Memory B cell (primary cell): ENCODE data around the gene KRT6A.

ENCODE experiments used
- ATAC-seq: fragments of 150-1000 bp; cut with Tn5 transposase; 2 replicates; pipeline ENCODE4 v1.10.0; 2021; ENCODE audit warnings: low read depth, mild to moderate bottlenecking, moderate library complexity
- DNase-seq, 2 donors: peaks; one replicate each; pipeline ENCODE4 v3.0.0; 2022; ENCODE audit warnings: low spot score in 2 of 2
- H3K27ac Mint-ChIP-seq: one replicate; pipeline ENCODE4 v1.8.0; 2022; ENCODE audit warnings: mild to moderate bottlenecking, moderate library complexity, mixed read lengths
- H3K27me3 Mint-ChIP-seq: one replicate; pipeline ENCODE4 v1.8.0; 2022; ENCODE audit warnings: mixed read lengths
- H3K36me3 Mint-ChIP-seq: one replicate; pipeline ENCODE4 v1.8.0; 2022; ENCODE audit warnings: mild to moderate bottlenecking, mixed read lengths
- H3K4me1 Mint-ChIP-seq: one replicate; pipeline ENCODE4 v1.8.0; 2022; ENCODE audit warnings: mixed read lengths
- H3K4me3 Mint-ChIP-seq: one replicate; pipeline ENCODE4 v1.8.0; 2022; ENCODE audit warnings: mild to moderate bottlenecking, moderate library complexity, mixed read lengths
- H3K9me3 Mint-ChIP-seq: one replicate; pipeline ENCODE4 v1.8.0; 2022; ENCODE audit warnings: mixed read lengths

Gene KRT6A

GRCh38 chr12:52519826-52520662 lies 27.0 kb upstream of the KRT6A start, which contains the start of gene KRT5:
KRT5 (minus strand) TSS chr12:52520394; CDS start chr12:52520296, 98 bp downstream.
- no peak within 1 kb of the TSS for H3K4me3 Mint-ChIP-seq
- H3K36me3 Mint-ChIP-seq, result no peaks in the 10 kb centered on the region
- H3K27me3 Mint-ChIP-seq, result peaks cover 2% of the 10 kb centered on the region
- ATAC-seq, result no peak
- no peaks in the 10 kb centered on the region for H3K9me3 Mint-ChIP-seq
- no peak within 1 kb of the TSS for H3K27ac Mint-ChIP-seq
- DNase-seq, result no peak
- H3K4me1 Mint-ChIP-seq, result no peaks in the 10 kb centered on the region

DNA sequence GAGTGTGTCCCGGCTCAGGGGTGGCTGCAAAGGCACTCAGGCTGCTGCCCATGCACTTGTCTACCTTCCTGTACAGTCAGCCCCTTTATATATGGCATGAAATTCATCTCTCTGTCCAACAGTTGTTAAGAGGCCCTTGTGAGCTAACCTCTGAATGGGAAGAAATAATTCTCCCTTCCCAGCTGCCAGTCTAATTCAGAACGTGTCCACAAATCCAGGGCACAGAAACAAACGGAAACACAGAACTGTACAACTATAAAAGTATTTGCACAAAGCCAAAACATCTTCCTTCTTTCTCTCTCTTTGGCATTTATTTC lies 26.3 kb upstream of the KRT6A start:
- Mint-ChIP-seq H3K27ac (no peak overlapping the region), H3K9me3 (no peaks in the 10 kb centered on the region), H3K4me1 (no peaks in the 10 kb centered on the region), H3K4me3 (no peak overlapping the region), H3K27me3 (peaks cover 2% of the 10 kb centered on the region), H3K36me3 (no peaks in the 10 kb centered on the region)
- DNase-seq (no peak), ATAC-seq (no peak)

DNA sequence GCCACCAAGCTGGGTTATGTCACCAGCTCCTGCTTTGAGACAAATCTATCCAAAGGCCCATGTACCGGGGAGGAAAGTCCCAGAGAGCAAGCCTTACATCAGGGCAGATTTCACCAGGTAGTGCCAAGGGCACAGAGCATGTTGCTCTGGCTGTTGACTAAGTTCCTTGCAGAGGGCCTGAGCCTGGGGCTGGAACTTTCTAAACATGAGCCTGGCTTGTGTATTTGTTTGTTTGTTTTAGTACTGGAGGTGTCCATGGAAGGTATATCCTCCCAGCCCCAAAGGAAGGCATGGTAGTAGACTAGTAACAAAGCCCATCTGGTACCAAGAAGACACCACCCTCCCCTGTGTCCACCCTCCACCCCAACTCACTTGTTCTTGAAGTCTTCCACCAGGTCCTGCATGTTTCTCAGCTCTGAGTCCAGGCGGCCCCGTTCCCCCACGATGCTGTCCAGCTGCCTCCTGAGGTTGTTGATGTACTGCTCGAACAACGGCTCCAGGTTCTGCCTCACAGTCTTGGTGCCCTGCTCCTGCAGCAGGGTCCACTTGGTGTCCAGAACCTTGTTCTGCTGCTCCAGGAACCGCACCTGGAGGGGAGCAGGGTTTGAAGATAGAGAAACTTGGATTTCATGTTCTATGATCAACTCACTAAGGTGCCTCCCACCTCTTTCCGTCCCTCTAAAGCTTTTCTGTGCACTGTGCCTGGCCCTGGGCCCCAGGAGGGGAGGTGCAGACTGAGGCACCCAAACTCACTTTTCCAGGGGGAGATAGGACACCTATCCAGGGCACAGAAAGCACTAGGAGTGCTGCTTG lies 25.7 kb upstream of the KRT6A start:
- ATAC-seq (no peak), DNase-seq (no peak)
- H3K4me3 Mint-ChIP-seq, result no peak overlapping the region
- no peaks in the 10 kb centered on the region for H3K36me3 Mint-ChIP-seq
- H3K27me3 Mint-ChIP-seq, result peaks cover 2% of the 10 kb centered on the region
- H3K27ac Mint-ChIP-seq, result no peak overlapping the region
- H3K4me1 Mint-ChIP-seq, result no peaks in the 10 kb centered on the region
- H3K9me3 Mint-ChIP-seq, result no peaks in the 10 kb centered on the region

- Mint-ChIP-seq H3K4me1 (no peaks in the 10 kb centered on the region), H3K9me3 (no peaks in the 10 kb centered on the region), H3K27ac (no peak overlapping the region), H3K27me3 (peaks cover 2% of the 10 kb centered on the region), H3K36me3 (no peaks in the 10 kb centered on the region), H3K4me3 (no peak overlapping the region)
- ATAC-seq, result no peak
- no peak for DNase-seq
Measured at GRCh38 chr12:52517888-52518287, 24.8 kb upstream of the KRT6A start.

DNA sequence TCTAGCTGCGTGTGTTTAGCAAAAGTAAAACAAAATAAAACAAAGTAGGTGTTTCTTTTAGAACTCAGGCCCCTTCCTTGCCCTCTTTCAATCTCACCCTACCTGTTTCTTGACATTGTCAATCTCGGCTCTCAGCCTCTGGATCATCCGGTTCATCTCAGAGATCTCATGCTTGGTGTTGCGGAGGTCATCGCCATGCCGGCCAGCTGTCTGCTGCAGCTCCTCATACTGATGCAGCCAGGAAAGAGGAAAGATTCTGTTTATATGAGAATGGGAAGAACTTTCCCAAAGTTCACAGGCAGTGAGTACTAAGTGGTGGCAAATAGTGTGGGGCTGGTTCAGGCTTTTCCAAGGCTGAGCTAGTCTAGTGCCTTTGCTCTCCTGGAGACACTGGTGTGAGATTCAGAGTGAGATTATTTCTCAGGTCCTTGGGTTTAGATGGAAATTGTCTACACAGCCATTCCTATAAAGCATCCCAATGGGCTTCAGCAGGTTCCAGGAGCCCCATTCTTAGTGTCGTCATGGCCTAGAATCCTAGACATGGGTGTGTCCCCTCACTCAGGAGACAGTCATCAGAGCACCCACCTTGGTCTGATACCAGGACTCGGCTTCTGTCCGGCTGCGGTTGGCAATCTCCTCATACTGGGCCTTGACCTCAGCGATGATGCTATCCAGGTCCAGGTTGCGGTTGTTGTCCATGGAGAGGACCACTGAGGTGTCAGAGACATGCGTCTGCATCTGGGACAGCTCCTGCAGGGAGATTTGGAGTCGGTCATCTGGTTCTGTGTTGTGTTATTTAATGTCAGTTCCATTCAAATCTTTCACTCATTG lies 24.2 kb upstream of the KRT6A start:
- Mint-ChIP-seq H3K27ac (no peak overlapping the region), H3K4me3 (no peak overlapping the region), H3K4me1 (no peaks in the 10 kb centered on the region), H3K9me3 (no peaks in the 10 kb centered on the region), H3K27me3 (peaks cover 2% of the 10 kb centered on the region), H3K36me3 (no peaks in the 10 kb centered on the region)
- DNase-seq (no peak), ATAC-seq (no peak)

DNA sequence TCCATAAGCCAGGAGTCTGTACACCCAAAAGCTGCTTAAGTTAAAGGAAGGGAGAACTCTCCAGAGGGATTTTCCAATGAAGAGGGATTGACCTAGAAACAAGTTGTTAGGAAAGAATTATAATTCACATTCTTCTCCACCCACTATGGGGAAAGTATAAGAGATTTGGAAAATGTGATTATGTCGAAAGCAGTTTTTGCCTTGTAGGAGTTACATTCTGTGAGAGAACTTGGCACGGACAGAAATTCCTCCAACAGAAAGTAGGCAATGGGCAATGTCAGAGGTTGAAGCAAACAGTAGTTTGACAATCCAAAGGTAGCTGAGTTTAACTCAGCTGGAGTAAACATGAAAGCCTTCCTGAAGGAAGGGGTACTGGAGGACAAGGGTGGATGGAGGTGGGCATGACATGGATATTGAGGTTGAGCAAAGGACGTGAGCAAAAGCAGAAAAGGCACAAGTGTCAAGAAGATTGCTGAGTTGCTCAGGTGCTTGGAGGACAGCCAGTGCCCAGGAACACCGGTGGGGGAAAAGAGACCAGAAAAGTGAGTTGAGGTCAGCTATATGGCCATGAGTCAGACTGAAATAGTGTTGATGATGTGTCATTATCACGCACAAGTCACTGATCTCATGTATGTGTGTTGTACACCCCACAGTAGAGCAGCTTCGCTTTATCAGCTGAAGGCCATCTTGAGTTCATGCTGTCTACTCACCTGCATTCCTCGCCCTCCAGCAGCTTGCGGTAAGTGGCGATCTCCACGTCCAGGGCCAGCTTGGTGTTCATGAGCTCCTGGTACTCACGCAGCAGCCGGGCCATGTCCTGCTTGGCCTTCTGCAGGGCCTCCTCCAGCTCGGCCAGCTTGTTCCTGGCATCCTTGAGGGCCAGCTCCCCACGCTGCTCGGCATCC lies 23.1 kb upstream of the KRT6A start:
- ATAC-seq, result no peak
- Mint-ChIP-seq H3K4me3 (no peak overlapping the region), H3K27me3 (peaks cover 3% of the 10 kb centered on the region), H3K4me1 (no peaks in the 10 kb centered on the region), H3K36me3 (no peaks in the 10 kb centered on the region), H3K9me3 (peaks cover 4% of the 10 kb centered on the region), H3K27ac (no peak overlapping the region)
- no peak for DNase-seq

DNA sequence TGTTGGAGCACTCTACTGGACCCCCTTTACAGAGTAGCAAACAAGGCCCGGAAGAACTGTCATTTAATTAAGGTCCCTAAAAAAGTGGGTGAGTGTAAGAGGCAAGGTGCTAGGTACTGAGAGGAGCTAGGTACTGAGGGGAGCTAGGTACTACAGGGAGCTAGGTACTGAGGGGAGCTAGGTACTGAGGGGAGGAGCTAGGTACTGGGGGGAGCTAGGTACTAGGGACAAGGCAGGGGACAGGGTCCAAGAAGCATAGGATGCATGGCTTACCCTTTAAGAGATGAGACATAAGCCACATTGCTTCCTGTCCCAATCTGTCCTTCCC lies 22.2 kb upstream of the KRT6A start:
- Mint-ChIP-seq H3K9me3 (peaks cover 6% of the 10 kb centered on the region), H3K36me3 (no peaks in the 10 kb centered on the region), H3K4me1 (no peaks in the 10 kb centered on the region), H3K27ac (no peak overlapping the region), H3K4me3 (no peak overlapping the region), H3K27me3 (peaks cover 4% of the 10 kb centered on the region)
- ATAC-seq, result no peak
- DNase-seq, result no peak

DNA sequence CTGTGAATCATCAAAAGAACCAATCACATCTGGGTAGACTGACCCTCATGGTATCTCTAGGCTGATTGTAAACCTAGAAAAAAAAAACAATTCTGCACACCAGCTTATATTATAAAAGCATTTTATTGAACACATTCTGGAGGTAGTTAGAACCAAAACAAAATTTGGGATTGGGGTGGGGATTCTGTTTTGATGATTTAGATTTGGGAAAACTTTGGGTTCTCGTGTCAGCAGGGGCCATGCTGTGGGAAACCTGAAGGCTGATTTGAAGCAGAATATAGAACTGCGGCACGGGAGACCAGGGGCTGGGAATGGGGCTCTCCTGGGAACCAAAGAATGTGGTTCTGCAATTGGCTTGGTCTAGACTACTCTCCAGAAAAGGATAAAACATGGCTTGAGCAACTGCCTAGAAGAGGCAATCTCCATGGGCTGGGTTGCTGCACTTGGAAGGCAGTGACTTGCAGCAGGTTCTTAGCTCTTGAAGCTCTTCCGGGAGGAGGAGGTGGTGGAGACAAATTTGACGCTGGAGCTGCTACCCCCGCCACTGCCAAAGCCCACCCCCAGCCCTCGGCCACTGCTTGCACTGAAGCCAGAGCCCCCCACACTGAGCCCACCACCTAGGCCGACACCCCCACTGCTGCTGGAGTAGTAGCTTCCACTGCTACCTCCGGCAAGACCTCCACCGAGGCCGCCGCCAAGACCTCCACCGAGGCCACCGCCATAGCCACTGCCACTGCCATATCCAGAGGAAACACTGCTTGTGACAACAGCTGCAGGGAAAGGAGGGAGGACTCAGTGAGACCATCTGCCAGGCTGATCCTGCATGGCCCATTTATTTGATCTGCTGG lies 21.6 kb upstream of the KRT6A start:
- H3K27ac Mint-ChIP-seq, result no peak overlapping the region
- ATAC-seq (no peak), DNase-seq (no peak)
- no peaks in the 10 kb centered on the region for H3K4me1 Mint-ChIP-seq
- no peak overlapping the region for H3K4me3 Mint-ChIP-seq
- H3K9me3 Mint-ChIP-seq, result peaks cover 6% of the 10 kb centered on the region
- H3K27me3 Mint-ChIP-seq, result peaks cover 7% of the 10 kb centered on the region
- no peaks in the 10 kb centered on the region for H3K36me3 Mint-ChIP-seq

- H3K9me3 Mint-ChIP-seq, result peaks cover 6% of the 10 kb centered on the region
- ATAC-seq (no peak), DNase-seq (no peak)
- H3K27ac Mint-ChIP-seq, result no peak overlapping the region
- H3K36me3 Mint-ChIP-seq, result no peaks in the 10 kb centered on the region
- peaks cover 9% of the 10 kb centered on the region for H3K27me3 Mint-ChIP-seq
- H3K4me3 Mint-ChIP-seq, result no peak overlapping the region
- H3K4me1 Mint-ChIP-seq, result no peaks in the 10 kb centered on the region
Measured at GRCh38 chr12:52513736-52514135, 20.7 kb upstream of the KRT6A start.

DNA sequence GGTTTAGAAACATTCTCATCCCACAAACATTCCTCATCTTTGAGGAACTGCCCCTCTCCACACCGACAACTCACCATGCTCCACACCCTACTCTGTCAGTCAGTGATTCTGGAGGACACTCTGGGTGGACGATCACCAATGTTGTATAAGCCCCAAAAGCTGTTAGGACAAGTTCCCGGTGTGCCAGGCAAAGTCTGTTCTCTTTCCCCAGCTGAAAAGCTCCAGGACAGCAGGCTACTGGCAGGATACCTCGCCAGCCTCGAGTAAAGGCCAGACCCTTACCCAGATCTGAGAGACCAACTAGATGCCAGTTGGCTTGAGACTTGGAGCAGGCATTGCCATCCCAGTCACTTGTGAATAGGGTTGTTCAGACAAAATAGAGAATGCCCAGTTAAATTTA lies 15.2 kb upstream of the KRT6A start:
- no peak for ATAC-seq
- DNase-seq, result no peak
- Mint-ChIP-seq H3K36me3 (no peaks in the 10 kb centered on the region), H3K27ac (no peak overlapping the region), H3K4me1 (no peaks in the 10 kb centered on the region), H3K9me3 (peaks cover 6% of the 10 kb centered on the region), H3K27me3 (peaks cover 18% of the 10 kb centered on the region), H3K4me3 (no peak overlapping the region)

DNA sequence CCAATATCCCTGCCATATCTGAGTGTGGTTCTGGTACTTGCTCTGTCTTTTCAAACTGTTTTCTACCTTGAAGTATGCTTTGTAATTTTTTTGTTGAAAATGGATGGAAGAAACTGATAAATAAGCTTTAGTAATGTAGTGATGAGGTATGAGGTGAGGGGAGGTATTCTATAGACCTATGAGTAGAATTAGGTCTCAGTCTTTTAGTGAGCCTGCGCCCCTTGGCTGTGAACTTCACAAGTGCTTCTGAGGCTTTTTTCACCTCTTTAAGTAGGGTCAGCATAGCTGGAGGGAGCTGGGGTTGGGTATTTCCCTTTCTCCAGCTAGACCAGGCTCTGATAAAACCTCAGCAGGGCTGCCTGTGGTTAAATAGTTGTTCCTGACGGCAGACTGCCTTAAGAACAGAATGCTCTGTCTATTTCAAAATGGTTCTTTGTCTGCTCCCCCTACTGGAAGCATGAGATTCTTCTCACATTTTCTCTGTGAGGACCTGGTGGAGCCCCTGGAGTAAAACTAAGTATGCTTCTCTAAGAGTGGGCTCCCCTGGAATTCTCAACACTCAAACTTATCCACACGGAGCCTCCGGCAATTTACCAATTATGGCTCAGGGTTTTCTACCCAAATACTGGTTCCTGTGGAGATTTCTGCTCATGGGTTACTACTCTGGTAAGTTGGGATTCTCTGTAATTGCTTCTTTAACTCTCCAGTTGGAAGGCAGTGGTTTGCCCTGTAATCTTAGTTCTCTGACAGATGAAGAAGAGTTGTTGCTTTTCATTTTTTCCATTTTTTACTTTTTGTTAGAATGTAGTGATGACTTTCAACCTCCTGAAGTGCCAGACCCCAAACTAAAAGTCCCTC lies 14.0 kb upstream of the KRT6A start:
- peaks cover 6% of the 10 kb centered on the region for H3K9me3 Mint-ChIP-seq
- ATAC-seq (no peak), DNase-seq (no peak)
- peaks cover 18% of the 10 kb centered on the region for H3K27me3 Mint-ChIP-seq
- no peaks in the 10 kb centered on the region for H3K4me1 Mint-ChIP-seq
- no peak overlapping the region for H3K27ac Mint-ChIP-seq
- no peaks in the 10 kb centered on the region for H3K36me3 Mint-ChIP-seq
- H3K4me3 Mint-ChIP-seq, result no peak overlapping the region

GRCh38 chr12:52502877-52503276 lies 9.8 kb upstream of the KRT6A start:
- Mint-ChIP-seq H3K27me3 (peaks cover 13% of the 10 kb centered on the region), H3K9me3 (peaks cover 2% of the 10 kb centered on the region), H3K36me3 (no peaks in the 10 kb centered on the region), H3K27ac (no peak overlapping the region), H3K4me3 (no peak overlapping the region), H3K4me1 (no peaks in the 10 kb centered on the region)
- ATAC-seq (no peak), DNase-seq (no peak)
